Fibroblast of gingiva (primary cell): ENCODE data around the gene TMCO4.
A peak's percentile ranks its signal among the peaks of the same experiment; 100 is the strongest.

Source experiments
- DNase-seq: peaks from one replicate; pipeline ENCODE4 v3.0.0-alpha.2; 2011; ENCODE audit warnings: low read depth

TMCO4 gene

GRCh38 chr1:19812875-19813642 lies 13.3 kb upstream of the TMCO4 start:
- DNase-seq = no peak

GRCh38 chr1:19811206-19811851 lies 11.6 kb upstream of the TMCO4 start:
- DNase-seq = peak; percentile 47

GRCh38 chr1:19809044-19809750 lies 9.5 kb upstream of the TMCO4 start:
- no peak for DNase-seq

- no peak for DNase-seq
Observed at GRCh38 chr1:19808351-19808750, 8.6 kb upstream of the TMCO4 start.

- peak; percentile 44 for DNase-seq
Observed at GRCh38 chr1:19804831-19805251, 5.1 kb upstream of the TMCO4 start.

GRCh38 chr1:19802269-19802668 lies 2.6 kb upstream of the TMCO4 start:
- no peak for DNase-seq

- DNase-seq = peak; percentile 69
Observed at GRCh38 chr1:19800076-19800804, 524 bp upstream of the TMCO4 start.

GRCh38 chr1:19798486-19799229 lies 1.1 kb downstream of the TMCO4 start:
- no peak for DNase-seq

- DNase-seq = no peak
Observed at GRCh38 chr1:19797827-19798226, 1.9 kb downstream of the TMCO4 start.

- no peak for DNase-seq
Observed at GRCh38 chr1:19794583-19794982, 5.1 kb downstream of the TMCO4 start.

GRCh38 chr1:19793360-19794046 lies 6.2 kb downstream of the TMCO4 start:
- no peak for DNase-seq

- no peak for DNase-seq
Observed at GRCh38 chr1:19792237-19793002, 7.3 kb downstream of the TMCO4 start.

- DNase-seq = peak; percentile 55
Observed at GRCh38 chr1:19790061-19790975, 9.4 kb downstream of the TMCO4 start.

GRCh38 chr1:19786988-19787423 lies 12.7 kb downstream of the TMCO4 start:
- DNase-seq = no peak

- DNase-seq = no peak
Observed at GRCh38 chr1:19785660-19786059, 14.1 kb downstream of the TMCO4 start.

- DNase-seq = no peak
Observed at GRCh38 chr1:19780267-19780877, 19.3 kb downstream of the TMCO4 start.

GRCh38 chr1:19776933-19777332 lies 22.8 kb downstream of the TMCO4 start:
- no peak for DNase-seq

- no peak for DNase-seq
Observed at GRCh38 chr1:19776287-19776686, 23.4 kb downstream of the TMCO4 start.

GRCh38 chr1:19775831-19776230 lies 23.9 kb downstream of the TMCO4 start:
- no peak for DNase-seq
